GM23338 (cell line): Measurements from ENCODE around the gene CHST12. TPM values are rescaled to one million over a fixed set of nuclear protein-coding genes. Genes with fewer than 3 reads are reported as not detected.

Source experiments
- ATAC-seq: fragments of 200-7000 bp; cut with Tn5 transposase; 3 replicates; pipeline ENCODE4 v1.9.1; 2020
- DNase-seq: peaks from one replicate; pipeline ENCODE4 v3.0.0-alpha.2; 2015; ENCODE audit warnings: low spot score
- H2AFZ ChIP-seq: fragments of 200-600 bp; sonication (generic); 2 replicates; pipeline ENCODE4 v1.8.0; 2016; ENCODE audit warnings: antibody characterized with exemption, mild to moderate bottlenecking, moderate library complexity
- H3F3A ChIP-seq: fragments of 200-600 bp; sonication (generic); replicated peaks from 2 replicates; pipeline ENCODE4 v1.8.0; 2017; ENCODE audit warnings: antibody characterized with exemption, mixed run types, low read depth
- H3K27ac ChIP-seq: fragments of 200-600 bp; sonication (generic); 2 replicates; pipeline ENCODE4 v1.6.1; 2016; ENCODE audit warnings: low read depth
- H3K27me3 ChIP-seq: fragments of 200-600 bp; sonication (generic); 2 replicates; pipeline ENCODE4 v1.8.0; 2016; ENCODE audit warnings: mild to moderate bottlenecking, mixed run types, moderate library complexity; ENCODE audit not compliant: insufficient read depth
- H3K36me3 ChIP-seq: fragments of 200-600 bp; sonication (generic); 2 replicates; pipeline ENCODE4 v1.8.0; 2016; ENCODE audit warnings: mild to moderate bottlenecking; ENCODE audit not compliant: insufficient read depth
- H3K4me1 ChIP-seq: fragments of 200-600 bp; sonication (generic); 2 replicates; pipeline ENCODE4 v1.8.0; 2016; ENCODE audit warnings: mild to moderate bottlenecking, moderate library complexity; ENCODE audit not compliant: insufficient read depth
- H3K4me2 ChIP-seq: fragments of 200-600 bp; sonication (generic); 2 replicates; pipeline ENCODE4 v1.7.1; 2017; ENCODE audit warnings: mixed run types
- H3K4me3 ChIP-seq: fragments of 200-600 bp; sonication (generic); 2 replicates; pipeline ENCODE4 v1.6.1; 2016; ENCODE audit warnings: mixed run types
- H3K79me2 ChIP-seq: fragments of 200-600 bp; sonication (generic); replicated peaks from 2 replicates; pipeline ENCODE4 v1.8.0; 2017; ENCODE audit warnings: mild to moderate bottlenecking; ENCODE audit not compliant: insufficient read depth
- H3K9me2 ChIP-seq: fragments of 200-600 bp; sonication (generic); 2 replicates; pipeline ENCODE4 v1.8.0; 2017; ENCODE audit not compliant: insufficient read depth
- H4K20me1 ChIP-seq: fragments of 200-600 bp; sonication (generic); replicated peaks from 2 replicates; pipeline ENCODE4 v1.8.0; 2017; ENCODE audit warnings: mild to moderate bottlenecking; ENCODE audit not compliant: insufficient read depth
- H3K27ac Mint-ChIP-seq: 2 replicates; pipeline ENCODE4 v1.8.0; 2020; ENCODE audit warnings: inconsistent platforms, mild to moderate bottlenecking, moderate library complexity, mixed read lengths
- H3K27me3 Mint-ChIP-seq: 3 replicates; pipeline ENCODE4 v1.8.0; 2022; ENCODE audit warnings: low read depth, mild to moderate bottlenecking, moderate library complexity, mixed read lengths, inconsistent platforms; ENCODE audit not compliant: insufficient read depth, poor library complexity
- H3K36me3 Mint-ChIP-seq: 3 replicates; pipeline ENCODE4 v1.8.0; 2021; ENCODE audit warnings: low read depth, mild to moderate bottlenecking, inconsistent platforms, moderate library complexity, mixed read lengths
- H3K4me1 Mint-ChIP-seq: 3 replicates; pipeline ENCODE4 v1.8.0; 2020; ENCODE audit warnings: mild to moderate bottlenecking, inconsistent platforms, mixed read lengths
- H3K4me3 Mint-ChIP-seq: 3 replicates; pipeline ENCODE4 v1.8.0; 2021; ENCODE audit warnings: moderate library complexity, mild to moderate bottlenecking, inconsistent platforms, mixed read lengths
- H3K9me3 Mint-ChIP-seq: 3 replicates; pipeline ENCODE4 v1.8.0; 2020; ENCODE audit warnings: moderate library complexity, mild to moderate bottlenecking, inconsistent platforms, mixed read lengths
- CREB1 ChIP-seq: fragments of 250-450 bp; sonication (Bioruptor Pico); IDR thresholded peaks from 2 replicates; pipeline ENCODE4 v1.5.0; 2020; ENCODE audit warnings: low read depth, mild to moderate bottlenecking, moderate library complexity
- CTCF ChIP-seq, 2 experiments: fragments of 200-600 bp in 1 of 2; sonication (generic) in 1 of 2; conservative IDR thresholded peaks; 2 replicates each; pipeline versions ENCODE4 v1.5.1 to v1.6.1; 2016 to 2017; ENCODE audit warnings: antibody characterized with exemption in 2 of 2, low read depth in 2 of 2, mild to moderate bottlenecking in 2 of 2, moderate library complexity in 1 of 2
- ETS1 ChIP-seq: IDR thresholded peaks from 2 replicates; pipeline ENCODE4 v1.6.1; 2016; ENCODE audit warnings: antibody characterized with exemption
- EZH2 ChIP-seq: fragments of 200-600 bp; sonication (generic); IDR thresholded peaks from one replicate; pipeline ENCODE4 v1.8.0; 2017; ENCODE audit warnings: antibody characterized with exemption, mild to moderate bottlenecking, low read depth; ENCODE audit not compliant: unreplicated experiment
- JUNB ChIP-seq: IDR thresholded peaks from one replicate; pipeline ENCODE4 v1.6.1; 2016; ENCODE audit warnings: antibody characterized with exemption; ENCODE audit not compliant: unreplicated experiment
- NANOG ChIP-seq: IDR thresholded peaks from 2 replicates; pipeline ENCODE4 v1.6.1; 2016; ENCODE audit warnings: antibody characterized with exemption, borderline replicate concordance
- REST ChIP-seq: IDR thresholded peaks from one replicate; pipeline ENCODE4 v1.6.1; 2018; ENCODE audit warnings: antibody characterized with exemption; ENCODE audit not compliant: unreplicated experiment
- ZNF114 ChIP-seq: fragments of 250-450 bp; sonication (Bioruptor Pico); IDR thresholded peaks from 2 replicates; pipeline ENCODE4 v1.5.0; 2020; ENCODE audit warnings: mild to moderate bottlenecking, moderate library complexity
- ZNF331 ChIP-seq: fragments of 250-450 bp; sonication (Bioruptor Pico); IDR thresholded peaks from 2 replicates; pipeline ENCODE4 v1.5.0; 2020; ENCODE audit warnings: low read depth, mild to moderate bottlenecking, moderate library complexity
- polyA plus RNA-seq: library from polyadenylated mRNA; unstranded; fragments of >200 nt; fragmentation: Nextera tagmentation; extraction: Ambion mirVana; gene quantifications from 2 replicates; pipeline ENCODE4 v1.2.1, GENCODE V29; 2016
- total RNA-seq: library from RNA; depleted of rRNA; stranded (reverse); fragments of >200 nt; shearing (Covaris generic); gene quantifications from 2 replicates; pipeline ENCODE4 v1.2.3, GENCODE V29; 2014

The CHST12 gene
- total and polyA plus RNA-seq, 2 experiments from 2014 or later = 10.1 to 14.6 TPM

- Mint-ChIP-seq H3K36me3 (no peaks in the 10 kb centered on the region), H3K4me3 (no peak overlapping the region), H3K4me1 (peaks cover 15% of the 10 kb centered on the region), H3K27me3 (no peaks in the 10 kb centered on the region), H3K27ac (peak overlapping the region; percentile 5; the same call in 1 of the 2 replicates), H3K9me3 (no peaks in the 10 kb centered on the region)
- Histone ChIP-seq H3K27ac (peak overlapping the region; percentile 82; the same call in 1 of the 2 replicates), H3K4me3 (no peak overlapping the region), H4K20me1 (no peaks in the 10 kb centered on the region), H3K4me2 (no peak overlapping the region), H3K79me2 (peaks cover 74% of the 10 kb centered on the region), H3K9me2 (no peaks in the 10 kb centered on the region), H2AFZ (no peak overlapping the region), H3K4me1 (peaks cover 3% of the 10 kb centered on the region; the same call in 1 of the 2 replicates), H3F3A (0 out of 2 replicates have a peak, but pooled peaks cover 12% of the 10 kb centered on the region), H3K27me3 (no peaks in the 10 kb centered on the region), H3K36me3 (no peaks in the 10 kb centered on the region)
- no peak for ATAC-seq
- DNase-seq = no peak
- TF ChIP-seq CTCF (conservative IDR thresholded peaks at IDR 0.05; ENCODE audit: low read depth in 2 of 2) = no peak
Observed at GRCh38 chr7:2416063-2416462, 12.7 kb downstream of the CHST12 start.

- H3K79me2 ChIP-seq = peaks cover 69% of the 10 kb centered on the region
- peak overlapping the region; percentile 23 for H3K27ac Mint-ChIP-seq
- H3K4me1 ChIP-seq = peaks cover 3% of the 10 kb centered on the region; the same call in 1 of the 2 replicates
- no peak for DNase-seq
- no peaks in the 10 kb centered on the region for H3K9me3 Mint-ChIP-seq
- H3K9me2 ChIP-seq = no peaks in the 10 kb centered on the region
- no peak overlapping the region for H3K4me2 ChIP-seq
- H3K36me3 Mint-ChIP-seq = no peaks in the 10 kb centered on the region
- H2AFZ ChIP-seq = no peak overlapping the region
- H4K20me1 ChIP-seq = no peaks in the 10 kb centered on the region
- no peaks in the 10 kb centered on the region for H3K27me3 ChIP-seq
- no peaks in the 10 kb centered on the region for H3K27me3 Mint-ChIP-seq
- no peak overlapping the region for H3K4me3 Mint-ChIP-seq
- peak overlapping the region; percentile 82; the same call in 1 of the 2 replicates for H3K27ac ChIP-seq
- no peaks in the 10 kb centered on the region for H3K36me3 ChIP-seq
- peak; percentile 57 for ATAC-seq
- H3K4me3 ChIP-seq = no peak overlapping the region
- peaks cover 15% of the 10 kb centered on the region for H3K4me1 Mint-ChIP-seq
- 0 out of 2 replicates have a peak, but pooled peaks cover 10% of the 10 kb centered on the region for H3F3A ChIP-seq
- TF ChIP-seq JUNB (no peak), REST (no peak), NANOG (no peak), ZNF331 (CRISPR knock-in tag) (no peak), ZNF114 (CRISPR knock-in tag) (no peak), EZH2 (no peak), CREB1 (CRISPR knock-in tag) (no peak), ETS1 (no peak)
Observed at GRCh38 chr7:2416650-2417049, 13.2 kb downstream of the CHST12 start.
